SH-SY5Y (cell line): ENCODE measurements around the gene WAPL.

Experiments
- GATA2 ChIP-seq: IDR thresholded peaks from 2 replicates; pipeline ENCODE4 v1.6.1; 2011; ENCODE audit warnings: mild to moderate bottlenecking, low read depth, low read length
- GATA3 ChIP-seq: IDR thresholded peaks from 2 replicates; pipeline ENCODE4 v1.6.1; 2011; ENCODE audit warnings: low read depth, mild to moderate bottlenecking, low read length, moderate library complexity

GRCh38 chr10:86423739-86424138 lies 97.9 kb downstream of the WAPL start:
- no peak for TF ChIP-seq GATA3
- TF ChIP-seq GATA2, result no peak
